Activated naive CD4-positive, alpha-beta T cell treated with anti-CD3 and anti-CD28 coated beads, Interleukin-2, amount 50 U/mL, for 72 hours (primary cell): Measurements from ENCODE around the gene IGSF22. TPM values are rescaled to one million over a fixed set of nuclear protein-coding genes. Genes with fewer than 3 reads are reported as not detected.
"Not testable (repeated sequence)": the region's sequence is repeated elsewhere in the genome, so short reads cannot be mapped to it uniquely, and the experiment has no call there.

Experiments used
- ATAC-seq, 2 donors: fragments of 150-1000 bp; cut with Tn5 transposase; 2 replicates each; pipeline ENCODE4 v1.10.0; 2021; ENCODE audit warnings: mild to moderate bottlenecking in 2 of 2, moderate library complexity in 2 of 2
- DNase-seq, 2 donors: peaks; one replicate each; pipeline ENCODE4 v3.0.0; 2021 to 2022; ENCODE audit warnings: low spot score in 2 of 2
- H3K27ac Mint-ChIP-seq, 2 donors: one replicate each; pipeline ENCODE4 v1.8.0; 2022; ENCODE audit warnings: mild to moderate bottlenecking in 2 of 2, mixed read lengths in 2 of 2
- H3K36me3 Mint-ChIP-seq, 2 donors: one replicate each; pipeline ENCODE4 v1.8.0; 2022; ENCODE audit warnings: mixed read lengths in 2 of 2
- H3K9me3 Mint-ChIP-seq, 2 donors: one replicate each; pipeline ENCODE4 v1.8.0; 2022; ENCODE audit warnings: mixed read lengths in 2 of 2
- total RNA-seq, 2 donors: library from RNA; stranded (reverse); gene quantifications; one replicate each; pipeline ENCODE4 v1.2.3, GENCODE V29; 2022

IGSF22 gene
- total RNA-seq, 2 donors from 2014 or later = 0.19 to 0.36 TPM

- Mint-ChIP-seq H3K27ac (no peak overlapping the region), H3K9me3 (no peaks in the 10 kb centered on the region), H3K36me3 (no peaks in the 10 kb centered on the region)
- DNase-seq (no peak), ATAC-seq (no peak)
Measured at GRCh38 chr11:18704045-18704645, 21.8 kb downstream of the IGSF22 start.

DNA sequence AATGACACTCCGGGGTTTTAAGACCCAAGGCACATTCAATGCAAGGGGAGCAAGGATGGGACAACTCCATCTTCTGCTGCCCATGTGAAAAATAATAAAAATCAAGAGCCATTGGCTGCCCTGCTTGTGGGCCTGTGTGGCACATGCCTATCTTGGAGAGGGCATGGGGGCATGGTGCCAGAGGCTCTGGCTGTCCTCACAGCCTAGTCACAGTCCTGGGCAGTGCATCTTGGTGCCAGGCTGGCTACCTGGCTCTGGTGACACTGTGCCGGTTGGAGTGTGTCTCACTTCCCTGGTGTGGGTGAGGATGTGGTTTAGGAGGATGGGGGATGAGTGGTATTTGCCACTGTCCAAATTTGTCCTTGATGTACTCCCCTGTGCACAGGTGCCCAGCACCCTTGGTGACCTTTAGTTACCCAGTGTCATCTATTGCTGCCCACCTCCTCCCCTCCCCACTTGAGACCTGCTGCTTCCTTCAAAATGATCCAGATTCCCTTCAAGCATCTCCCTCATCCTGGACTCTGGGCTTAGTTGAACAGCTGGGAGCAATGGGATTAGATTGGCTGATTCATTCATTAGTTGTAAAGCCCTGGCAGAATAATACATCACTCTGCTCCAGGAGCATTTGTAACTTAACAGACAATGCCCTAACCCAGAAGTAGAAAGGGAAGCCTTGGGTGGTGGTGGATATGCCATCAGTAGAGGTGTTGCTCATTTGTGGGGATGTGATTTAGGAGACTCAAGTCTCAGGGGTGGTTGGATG is 22.8 kb downstream of the IGSF22 start:
- H3K9me3 Mint-ChIP-seq = no peaks in the 10 kb centered on the region
- no peak for DNase-seq
- no peaks in the 10 kb centered on the region for H3K36me3 Mint-ChIP-seq
- ATAC-seq = no peak
- no peak overlapping the region for H3K27ac Mint-ChIP-seq

DNA sequence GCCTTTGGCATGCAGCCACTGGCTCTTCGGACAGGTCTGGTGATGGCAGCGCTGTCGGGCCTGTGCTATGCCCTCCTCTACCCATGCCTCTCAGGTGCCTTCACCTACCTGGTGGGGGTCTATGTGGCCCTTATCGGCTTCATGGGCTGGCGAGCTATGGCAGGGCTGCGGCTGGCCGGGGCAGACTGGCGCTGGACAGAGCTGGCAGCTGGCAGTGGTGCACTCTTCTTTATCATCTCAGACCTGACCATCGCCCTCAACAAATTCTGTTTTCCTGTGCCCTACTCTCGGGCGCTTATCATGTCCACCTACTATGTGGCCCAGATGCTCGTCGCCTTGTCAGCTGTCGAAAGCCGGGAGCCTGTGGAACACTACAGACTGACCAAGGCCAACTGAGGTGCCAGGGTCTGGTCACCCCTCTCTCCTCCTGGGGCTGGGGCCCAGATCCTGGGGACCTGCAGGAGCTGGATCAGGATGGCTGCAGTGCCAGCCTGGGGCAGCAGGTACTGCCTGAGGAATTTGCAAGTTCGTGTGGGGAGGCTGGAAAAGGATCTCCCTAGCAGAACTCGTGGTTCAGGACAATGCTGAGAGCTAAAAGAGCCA is 24.3 kb downstream of the IGSF22 start:
- no peak overlapping the region for H3K27ac Mint-ChIP-seq

DNA sequence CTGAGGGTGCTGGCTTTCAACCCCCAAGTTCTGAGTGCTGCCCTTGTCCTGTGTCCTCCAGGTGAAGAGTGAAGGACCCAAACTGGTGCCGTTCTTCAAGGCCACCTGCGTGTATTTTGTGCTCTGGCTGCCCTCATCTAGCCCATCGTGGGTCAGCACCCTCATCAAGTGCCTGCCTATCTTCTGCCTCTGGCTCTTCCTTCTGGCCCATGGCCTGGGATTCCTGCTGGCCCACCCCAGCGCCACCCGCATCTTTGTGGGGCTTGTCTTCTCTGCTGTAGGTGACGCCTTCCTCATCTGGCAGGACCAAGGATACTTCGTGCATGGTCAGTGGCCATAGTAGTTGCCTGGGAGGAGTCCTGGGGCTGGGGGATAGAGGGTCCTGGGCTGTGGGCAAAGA is 25.1 kb downstream of the IGSF22 start:
- Mint-ChIP-seq H3K9me3 (no peaks in the 10 kb centered on the region), H3K27ac (no peak overlapping the region), H3K36me3 (no peaks in the 10 kb centered on the region)
- DNase-seq (no peak), ATAC-seq (no peak)

More for the DNA sequence above, 24.3 kb downstream of the IGSF22 start:
- ATAC-seq (no peak), DNase-seq (no peak)
- H3K36me3 Mint-ChIP-seq = no peaks in the 10 kb centered on the region
- no peaks in the 10 kb centered on the region for H3K9me3 Mint-ChIP-seq

- Mint-ChIP-seq H3K9me3 (no peaks in the 10 kb centered on the region), H3K27ac (no peak overlapping the region), H3K36me3 (no peaks in the 10 kb centered on the region)
- ATAC-seq (no peak), DNase-seq (no peak)
Measured at GRCh38 chr11:18700375-18700774, 25.6 kb downstream of the IGSF22 start.

DNA sequence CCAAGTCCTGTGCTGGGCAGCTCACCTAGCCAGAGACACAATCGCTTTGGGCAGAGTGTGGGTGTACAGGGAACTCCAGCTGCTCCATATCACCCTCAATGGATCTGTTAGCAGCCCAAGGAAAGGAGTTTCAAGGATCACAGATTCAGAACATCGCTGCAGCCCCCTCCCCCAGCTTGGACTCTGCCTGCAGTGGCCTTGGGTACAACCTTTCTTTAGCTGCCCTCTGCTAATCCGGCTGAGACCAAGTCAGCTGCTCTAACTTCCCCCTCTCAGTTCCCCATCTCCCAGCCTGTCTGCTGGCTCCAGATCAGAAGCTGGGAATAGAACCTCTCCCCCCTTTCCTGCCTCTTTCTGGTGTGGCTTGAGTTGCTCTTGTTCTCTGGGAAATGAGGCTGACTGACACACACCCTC is 26.1 kb downstream of the IGSF22 start:
- ATAC-seq = no peak
- peak overlapping the region; percentile 19 to 71 for H3K27ac Mint-ChIP-seq
- no peaks in the 10 kb centered on the region for H3K36me3 Mint-ChIP-seq
- no peak for DNase-seq
- H3K9me3 Mint-ChIP-seq = no peaks in the 10 kb centered on the region

DNA sequence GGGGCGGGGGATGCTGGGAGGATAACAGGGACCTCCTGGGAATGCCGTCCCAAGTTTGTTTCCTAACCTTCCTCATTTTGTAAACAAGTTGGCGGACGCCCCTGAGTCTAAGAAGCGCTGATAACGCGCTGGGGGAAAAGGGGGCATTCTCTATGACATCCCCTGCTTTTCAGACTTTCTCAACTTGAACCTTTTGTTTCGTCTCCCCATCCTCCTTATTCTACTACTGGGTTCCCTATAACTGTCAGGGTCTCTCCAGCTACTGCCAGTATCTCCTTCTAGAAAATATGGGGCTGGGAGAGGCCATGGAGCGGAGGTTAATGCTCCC is 26.8 kb downstream of the IGSF22 start:
- DNase-seq (no peak), ATAC-seq (no peak)
- Mint-ChIP-seq H3K36me3 (no peaks in the 10 kb centered on the region), H3K27ac (peak overlapping the region in 1 of 2 donors; percentile 71), H3K9me3 (no peaks in the 10 kb centered on the region)

GRCh38 chr11:18698341-18699268 is 27.4 kb downstream of the IGSF22 start, which contains the start of gene TMEM86A:
Gene TMEM86A (plus strand): TSS chr11:18698779. CDS start chr11:18698887, 108 bp downstream.
- Mint-ChIP-seq H3K36me3 (no peaks in the 10 kb centered on the region), H3K9me3 (no peaks in the 10 kb centered on the region), H3K27ac (peak within 1 kb of the TSS; percentile 71 to 80)
- ATAC-seq = peak; percentile 96 to 97
- DNase-seq = peak; percentile 88 to 89

DNA sequence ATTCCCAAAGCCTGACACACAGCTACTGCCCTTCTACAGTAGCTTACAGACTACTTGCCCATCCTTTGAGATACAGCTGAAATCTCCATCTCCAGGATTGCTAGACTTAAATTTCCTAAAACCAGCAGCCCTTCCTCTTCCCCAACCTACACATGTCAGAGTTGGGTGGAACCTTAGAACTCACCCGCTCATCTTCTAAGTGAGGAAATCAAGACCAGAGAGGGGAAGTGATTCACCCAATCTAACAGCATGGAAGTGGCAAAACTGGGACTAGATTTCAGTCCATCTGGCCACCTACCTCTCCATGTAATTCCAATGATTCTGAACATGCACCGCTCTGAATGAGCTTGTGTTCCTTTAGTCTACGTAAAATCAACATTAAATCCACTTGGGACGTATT is 28.4 kb downstream of the IGSF22 start:
- DNase-seq (no peak), ATAC-seq (no peak)
- H3K9me3 Mint-ChIP-seq = no peaks in the 10 kb centered on the region
- no peak overlapping the region for H3K27ac Mint-ChIP-seq
- no peaks in the 10 kb centered on the region for H3K36me3 Mint-ChIP-seq

GRCh38 chr11:18696638-18697225 is 29.3 kb downstream of the IGSF22 start:
- H3K36me3 Mint-ChIP-seq = no peaks in the 10 kb centered on the region

DNA sequence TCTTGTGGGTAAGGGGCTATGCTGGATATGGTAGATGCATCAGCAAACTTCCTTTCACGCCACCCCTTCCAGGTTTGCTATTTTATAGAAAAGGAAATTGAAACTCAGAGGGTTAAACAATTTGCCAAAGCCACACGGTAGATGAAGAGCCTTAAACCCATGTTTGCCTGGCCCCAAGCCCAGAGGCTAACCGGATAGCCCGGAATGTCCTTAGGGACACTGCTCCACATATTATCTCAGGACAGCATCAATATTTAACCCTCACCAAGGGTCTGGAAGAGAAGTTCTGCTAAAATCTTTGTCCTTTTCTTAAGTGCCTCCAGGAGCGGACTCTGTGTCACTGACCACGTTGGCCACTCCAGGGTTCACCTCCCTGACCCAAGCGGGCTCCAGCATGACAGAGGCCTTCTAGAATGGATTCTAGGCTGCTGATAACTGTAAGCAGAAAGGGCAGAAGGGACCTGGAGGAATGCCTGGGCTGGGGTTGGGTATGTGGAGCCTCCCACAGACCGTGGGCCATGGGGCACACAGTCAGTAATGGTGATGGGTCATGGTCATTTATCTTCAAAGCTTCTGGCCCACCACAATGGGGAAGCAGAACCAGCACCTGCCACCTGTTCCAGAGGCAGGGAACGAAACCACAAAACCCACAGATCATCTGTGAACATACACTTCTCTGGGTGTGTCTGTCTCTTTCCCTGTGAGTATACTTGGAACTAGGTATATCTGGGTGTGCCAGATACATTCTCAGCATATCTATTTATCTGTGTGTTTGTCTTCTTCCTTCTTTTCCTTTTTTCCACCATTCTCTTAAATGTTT is 32.8 kb downstream of the IGSF22 start:
- H3K36me3 Mint-ChIP-seq = no peaks in the 10 kb centered on the region
- H3K27ac Mint-ChIP-seq = no peak overlapping the region
- ATAC-seq (no peak), DNase-seq (no peak)
- H3K9me3 Mint-ChIP-seq = no peaks in the 10 kb centered on the region

More at GRCh38 chr11:18696638-18697225, 29.3 kb downstream of the IGSF22 start:
- H3K9me3 Mint-ChIP-seq = no peaks in the 10 kb centered on the region
- ATAC-seq = no peak
- no peak overlapping the region for H3K27ac Mint-ChIP-seq
- DNase-seq = no peak

GRCh38 chr11:18691467-18692140 is 34.4 kb downstream of the IGSF22 start:
- peak in 1 of 2 donors; percentile 41 for ATAC-seq
- H3K27ac Mint-ChIP-seq, H3K9me3 Mint-ChIP-seq, H3K36me3 Mint-ChIP-seq, DNase-seq: not testable (repeated sequence)

- no peak for ATAC-seq
Measured at GRCh38 chr11:18684267-18684666, 41.7 kb downstream of the IGSF22 start.

GRCh38 chr11:18682466-18682865 is 43.5 kb downstream of the IGSF22 start:
- Mint-ChIP-seq H3K9me3 (no peaks in the 10 kb centered on the region), H3K36me3 (no peaks in the 10 kb centered on the region), H3K27ac (no peak overlapping the region)
- no peak for ATAC-seq
- DNase-seq = no peak

More at GRCh38 chr11:18684267-18684666, 41.7 kb downstream of the IGSF22 start:
- no peak overlapping the region for H3K27ac Mint-ChIP-seq
- H3K36me3 Mint-ChIP-seq = no peaks in the 10 kb centered on the region
- DNase-seq = no peak
- H3K9me3 Mint-ChIP-seq = no peaks in the 10 kb centered on the region

DNA sequence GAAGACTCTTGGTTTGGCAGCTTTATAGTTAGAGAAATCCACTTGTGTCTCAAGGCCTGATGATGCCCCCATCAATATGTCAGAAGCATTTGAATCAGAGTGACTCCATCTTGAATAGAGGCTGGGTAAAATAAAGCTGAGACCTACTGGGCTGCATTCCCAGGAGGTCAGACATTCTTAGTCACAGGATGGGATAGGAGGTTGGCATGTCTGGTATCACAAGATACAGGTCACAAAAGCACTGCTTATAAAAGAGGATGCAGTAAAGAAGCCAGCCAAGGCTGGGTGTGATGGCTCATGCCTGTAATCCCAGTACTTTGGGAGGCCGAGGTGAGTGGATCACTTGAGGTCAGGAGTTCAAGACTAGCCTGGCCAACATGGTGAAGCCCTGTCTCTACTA is 44.0 kb downstream of the IGSF22 start:
- not testable (repeated sequence) for H3K36me3 Mint-ChIP-seq, DNase-seq, ATAC-seq, H3K27ac Mint-ChIP-seq, H3K9me3 Mint-ChIP-seq
